Activated naive CD4-positive, alpha-beta T cell treated with anti-CD3 and anti-CD28 coated beads for 36 hours (primary cell): Measurements from ENCODE around the gene ACTN4. TPM values are rescaled to one million over a fixed set of nuclear protein-coding genes. Genes with fewer than 3 reads are reported as not detected.

Experiments
- CTCF ChIA-PET: fragments of 350-600 bp; sonication (Branson Sonifier 250); formaldehyde crosslinking; loops from one replicate; lab custom pipeline; 2021; ENCODE audit warnings: antibody characterized with exemption; lab: Charles Lee
- DNase-seq: peaks from one replicate; pipeline ENCODE4 v3.0.0-alpha.2; 2020
- H3K27ac Mint-ChIP-seq: one replicate; pipeline ENCODE4 v1.8.0; 2021; ENCODE audit warnings: mild to moderate bottlenecking, mixed read lengths
- H3K27me3 Mint-ChIP-seq: one replicate; pipeline ENCODE4 v1.8.0; 2021; ENCODE audit warnings: low read depth, mixed read lengths
- H3K36me3 Mint-ChIP-seq: one replicate; pipeline ENCODE4 v1.8.0; 2021; ENCODE audit warnings: low read depth, mixed read lengths
- H3K4me1 Mint-ChIP-seq: one replicate; pipeline ENCODE4 v1.8.0; 2021; ENCODE audit warnings: low read depth, mixed read lengths
- H3K4me3 Mint-ChIP-seq: one replicate; pipeline ENCODE4 v1.8.0; 2021; ENCODE audit warnings: mild to moderate bottlenecking, moderate library complexity, mixed read lengths
- H3K9me3 Mint-ChIP-seq: one replicate; pipeline ENCODE4 v1.8.0; 2021; ENCODE audit warnings: mixed read lengths
- intact Hi-C: fragments of 100-400 bp; cut with micrococcal nuclease; formaldehyde crosslinking; loops from one replicate; pipeline ENCODE4 v1.15.1; 2023
- total RNA-seq, 2 experiments: library from RNA; stranded (reverse); gene quantifications; one replicate each; pipeline ENCODE4 v1.2.3, GENCODE V29; 2021

Gene ACTN4
- total RNA-seq, 2 experiments from 2014 or later: 117 to 119 TPM

DNA sequence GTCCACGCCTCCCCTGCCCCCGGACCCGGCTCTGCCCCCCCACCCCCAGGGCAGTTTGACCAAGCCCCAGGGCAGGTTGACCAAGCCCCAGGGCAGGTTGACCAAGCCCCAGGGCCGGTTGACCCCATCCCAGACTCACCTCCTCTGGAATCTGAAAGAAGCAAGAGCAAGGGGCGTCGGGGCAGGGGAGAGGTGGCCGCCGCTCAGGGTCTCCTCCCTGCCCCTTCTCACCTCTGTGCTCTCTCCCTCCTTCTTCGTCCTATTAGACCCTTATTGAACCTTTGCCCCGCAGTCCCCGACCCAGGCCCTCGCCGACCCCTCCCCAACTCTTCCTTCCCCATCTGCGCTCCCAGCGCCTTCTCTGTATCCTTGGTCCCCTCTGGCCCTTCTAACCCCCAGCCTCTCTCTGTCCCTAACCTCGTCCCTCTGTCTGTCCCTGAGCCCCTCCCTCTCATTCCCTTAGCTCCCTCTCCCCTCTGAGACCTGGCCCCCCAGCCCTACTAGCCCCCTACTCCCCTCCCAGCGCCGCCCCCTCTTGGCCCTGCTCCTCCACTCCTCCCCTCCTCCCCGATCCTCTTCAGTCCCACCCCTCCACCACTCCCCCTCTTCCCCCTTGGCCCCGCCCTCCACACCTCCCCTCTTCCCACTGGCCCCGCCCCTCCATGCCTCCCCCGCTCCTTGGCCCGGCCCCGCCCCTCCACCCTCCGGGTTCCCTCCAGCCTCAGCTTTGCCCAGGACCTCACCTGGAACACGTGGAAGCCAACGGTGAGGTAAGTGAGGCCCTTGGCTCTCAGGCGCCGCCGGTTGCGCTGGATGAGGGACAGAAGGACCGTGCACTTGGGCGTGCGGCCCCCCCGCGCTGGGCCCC, 89.2 kb downstream of the ACTN4 start:
- CTCF ChIA-PET: no interaction called here
- Mint-ChIP-seq H3K27me3 (peaks cover 2% of the 10 kb centered on the region), H3K36me3 (no peaks in the 10 kb centered on the region), H3K9me3 (no peaks in the 10 kb centered on the region), H3K27ac (no peak overlapping the region), H3K4me3 (peak overlapping the region; percentile 59), H3K4me1 (peaks cover 22% of the 10 kb centered on the region)
- intact Hi-C loops: no loop called here
- DNase-seq: peak; percentile 70

DNA sequence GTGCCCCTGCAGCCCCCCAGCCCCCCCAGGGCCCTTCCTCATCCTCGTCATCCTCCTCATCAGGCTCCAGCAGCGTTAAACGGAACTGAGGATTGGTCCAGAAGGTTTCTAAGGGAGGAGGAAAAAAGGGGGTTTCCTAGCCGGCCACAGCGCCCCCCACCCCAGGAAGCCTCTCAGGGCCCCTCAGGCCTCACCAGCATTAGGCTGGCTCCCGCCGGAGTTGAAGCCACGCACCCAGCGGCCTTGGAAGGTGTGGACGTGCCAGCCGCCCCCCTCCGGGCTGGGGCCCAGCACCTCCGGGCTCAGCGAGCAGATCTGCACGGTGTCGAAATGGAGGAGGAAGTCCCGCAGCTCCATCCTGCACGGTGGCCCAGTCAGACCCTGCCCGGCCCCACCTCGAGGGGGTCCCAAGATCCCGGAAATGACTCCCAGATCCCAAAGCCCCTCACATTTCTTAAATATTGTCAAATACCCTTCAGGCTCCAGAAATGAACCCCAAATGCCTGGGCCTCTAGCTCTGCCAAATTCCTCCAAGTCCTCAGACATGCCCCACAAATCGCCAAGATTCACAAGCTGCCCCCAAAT, 89.9 kb downstream of the ACTN4 start:
- H3K27ac Mint-ChIP-seq: no peak overlapping the region
- CTCF ChIA-PET: no interaction called here

DNA sequence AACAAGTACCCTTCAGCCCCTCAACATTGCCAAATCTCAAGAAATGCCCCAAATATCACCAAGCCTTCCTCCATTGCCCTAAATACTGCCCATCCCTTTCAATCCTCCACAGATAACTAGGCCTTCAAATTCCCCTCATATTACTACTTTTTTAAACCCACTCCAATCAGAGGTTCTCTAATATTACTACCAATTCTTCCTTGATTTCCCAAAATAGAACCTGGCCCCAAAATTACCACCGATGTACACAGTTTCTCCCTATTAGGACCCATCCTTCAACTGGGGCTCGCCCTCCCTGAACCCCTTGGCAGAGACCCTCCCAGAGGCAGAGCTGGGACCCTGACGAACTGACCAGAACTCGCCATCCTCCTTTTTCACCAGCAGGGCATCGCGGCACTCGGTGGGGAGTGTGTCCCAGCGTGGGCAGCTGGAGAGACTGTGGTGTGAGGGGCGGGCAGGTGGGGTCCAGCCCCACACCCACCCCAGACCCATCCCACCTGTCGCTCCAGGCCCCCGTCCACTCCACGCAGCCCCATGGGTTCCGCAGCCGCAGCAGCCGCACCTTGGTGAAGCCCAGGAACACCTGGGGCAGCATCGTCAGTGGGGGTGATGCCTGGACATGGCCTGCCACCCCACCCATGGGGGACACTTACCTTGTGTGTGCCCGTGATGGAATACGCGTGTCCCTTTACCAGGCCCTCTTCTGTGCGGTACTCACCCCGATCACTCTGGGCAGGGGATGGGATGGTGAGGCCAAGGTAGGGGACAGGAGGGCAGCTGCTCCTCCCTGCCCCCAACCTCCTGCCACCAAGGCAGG, 90.7 kb downstream of the ACTN4 start:
- Mint-ChIP-seq H3K36me3 (no peaks in the 10 kb centered on the region), H3K27ac (no peak overlapping the region), H3K4me1 (peaks cover 22% of the 10 kb centered on the region), H3K27me3 (peaks cover 2% of the 10 kb centered on the region), H3K9me3 (no peaks in the 10 kb centered on the region), H3K4me3 (peak overlapping the region; percentile 26)
- intact Hi-C loops: no loop called here
- CTCF ChIA-PET: interaction anchor here (0.6 kb wide), 1 partner anchor 218 kb away, joined by 4 read pairs; no protein-coding TSS in a partner anchor
- DNase-seq: no peak

More for the DNA sequence above, 89.9 kb downstream of the ACTN4 start:
- Mint-ChIP-seq H3K9me3 (no peaks in the 10 kb centered on the region), H3K27me3 (peaks cover 2% of the 10 kb centered on the region), H3K4me3 (peak overlapping the region; percentile 42), H3K4me1 (peaks cover 22% of the 10 kb centered on the region), H3K36me3 (no peaks in the 10 kb centered on the region)
- DNase-seq: no peak
- intact Hi-C loops: no loop called here

DNA sequence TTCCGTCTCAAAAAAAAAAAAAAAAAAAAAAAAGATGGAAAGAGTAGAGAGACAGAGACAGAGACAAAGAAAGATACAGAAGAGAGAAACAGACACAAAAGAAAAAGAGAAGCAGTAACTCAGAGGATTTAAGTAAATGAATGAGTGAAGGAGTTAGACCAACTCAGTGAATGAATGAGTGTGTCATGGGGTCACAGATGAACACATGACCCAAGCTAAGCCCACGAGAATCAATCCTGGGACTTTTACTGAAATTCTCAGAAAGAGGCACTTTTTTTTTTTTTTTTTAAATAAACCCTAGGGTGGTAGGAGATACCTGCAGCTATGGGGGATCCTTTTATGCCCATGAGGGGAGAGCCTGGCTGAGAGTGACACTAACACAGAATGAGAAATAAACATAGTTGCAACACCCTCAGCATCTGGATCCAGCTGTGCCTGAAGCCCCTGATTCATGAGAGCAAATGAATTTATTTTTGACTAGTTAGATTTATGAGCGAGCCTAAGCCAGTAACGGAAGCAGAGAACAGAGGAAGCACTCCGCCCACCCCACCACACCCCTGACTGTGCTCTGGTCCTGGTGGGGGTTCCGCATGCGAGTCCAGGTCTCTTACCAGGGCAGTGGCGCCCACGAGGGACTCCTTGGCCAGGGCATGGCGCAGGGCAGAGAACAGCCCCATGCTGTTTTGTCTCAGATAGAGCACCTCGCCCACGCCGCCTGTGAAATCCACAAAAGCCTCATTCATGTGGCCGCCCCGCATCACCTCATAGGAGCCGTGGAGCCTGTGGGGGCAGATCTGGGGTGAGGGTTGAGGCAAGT, 92.2 kb downstream of the ACTN4 start:
- H3K4me3 Mint-ChIP-seq: no peak overlapping the region
- no peaks in the 10 kb centered on the region for H3K9me3 Mint-ChIP-seq
- CTCF ChIA-PET: interaction anchor here (0.7 to 1.4 kb wide), 2 partner anchors 9 to 101 kb away, joined by 3 to 9 read pairs; no protein-coding TSS in a partner anchor
- no peaks in the 10 kb centered on the region for H3K36me3 Mint-ChIP-seq
- no peak overlapping the region for H3K27ac Mint-ChIP-seq
- intact Hi-C loops: no loop called here
- no peak for DNase-seq
- peaks cover 2% of the 10 kb centered on the region for H3K27me3 Mint-ChIP-seq
- peaks cover 17% of the 10 kb centered on the region for H3K4me1 Mint-ChIP-seq

DNA sequence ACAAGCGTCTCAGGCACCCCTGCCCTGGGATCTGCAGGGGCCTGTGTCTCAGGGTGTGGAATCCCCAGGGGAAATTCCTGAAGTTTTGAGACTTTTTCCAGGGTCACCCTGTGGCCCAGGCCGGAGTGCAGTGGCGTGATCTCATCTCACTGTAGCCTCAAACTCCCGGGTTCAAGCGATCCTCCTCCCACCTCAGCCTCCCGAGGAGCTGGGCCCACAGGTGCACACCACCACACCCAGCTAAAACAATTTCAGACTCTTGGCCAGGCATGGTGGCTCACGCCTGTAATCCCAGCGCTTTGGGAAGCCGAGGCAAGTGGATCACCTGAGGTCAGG, 92.8 kb downstream of the ACTN4 start:
- no peaks in the 10 kb centered on the region for H3K36me3 Mint-ChIP-seq
- peaks cover 12% of the 10 kb centered on the region for H3K4me1 Mint-ChIP-seq
- H3K4me3 Mint-ChIP-seq: no peak overlapping the region
- CTCF ChIA-PET: interaction anchor here (0.7 to 1.4 kb wide), 2 partner anchors 9 to 102 kb away, joined by 3 to 9 read pairs; no protein-coding TSS in a partner anchor
- no peak overlapping the region for H3K27ac Mint-ChIP-seq
- DNase-seq: peak; percentile 1
- peaks cover 2% of the 10 kb centered on the region for H3K27me3 Mint-ChIP-seq
- intact Hi-C loops: no loop called here
- no peaks in the 10 kb centered on the region for H3K9me3 Mint-ChIP-seq

DNA sequence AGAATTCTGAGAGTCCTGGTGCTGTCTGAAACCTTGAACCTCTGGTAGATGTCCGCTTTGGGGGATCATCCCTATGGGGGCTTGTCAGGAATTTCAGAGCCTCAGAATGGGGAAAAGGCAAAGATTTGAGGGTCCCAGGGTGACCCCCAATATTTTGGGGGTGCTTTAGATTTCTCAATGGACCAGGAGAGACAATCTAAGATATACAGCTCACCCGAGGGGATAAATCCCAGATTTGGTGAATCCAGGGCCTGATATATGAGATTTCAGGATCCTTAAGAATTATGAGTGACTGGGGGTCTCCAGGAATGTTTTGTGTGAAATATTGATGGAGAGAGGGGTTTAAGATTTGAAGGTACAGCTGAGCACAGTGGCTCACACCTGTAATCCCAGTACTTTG, 93.5 kb downstream of the ACTN4 start:
- intact Hi-C loops: no loop called here
- Mint-ChIP-seq H3K27me3 (peaks cover 2% of the 10 kb centered on the region), H3K9me3 (no peaks in the 10 kb centered on the region), H3K27ac (no peak overlapping the region), H3K4me1 (peaks cover 10% of the 10 kb centered on the region), H3K36me3 (no peaks in the 10 kb centered on the region), H3K4me3 (no peak overlapping the region)
- DNase-seq: no peak
- CTCF ChIA-PET: interaction anchor here (0.6 kb wide), 1 partner anchor 108 kb away, joined by 4 read pairs; no protein-coding TSS in a partner anchor

DNA sequence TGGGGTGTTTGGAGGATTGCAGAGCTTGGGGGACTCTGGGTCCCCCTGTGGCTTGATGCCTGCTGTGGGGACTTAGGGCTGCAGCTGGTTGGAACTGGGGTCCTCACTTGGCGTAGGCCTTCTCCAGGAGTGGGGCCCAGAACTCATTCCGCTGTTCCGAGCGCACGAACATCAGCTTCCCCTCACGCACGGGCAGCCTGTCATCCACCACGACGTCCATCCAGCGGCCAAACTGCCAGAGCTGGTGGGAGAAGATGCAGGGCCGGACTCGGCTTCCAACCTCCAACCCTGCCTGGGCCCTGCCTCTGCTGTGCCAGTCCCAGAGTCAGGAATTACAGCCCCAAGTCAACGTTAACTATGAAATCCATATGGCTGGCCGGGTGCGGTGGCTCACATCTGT, 94.2 kb downstream of the ACTN4 start:
- CTCF ChIA-PET: no interaction called here

DNA sequence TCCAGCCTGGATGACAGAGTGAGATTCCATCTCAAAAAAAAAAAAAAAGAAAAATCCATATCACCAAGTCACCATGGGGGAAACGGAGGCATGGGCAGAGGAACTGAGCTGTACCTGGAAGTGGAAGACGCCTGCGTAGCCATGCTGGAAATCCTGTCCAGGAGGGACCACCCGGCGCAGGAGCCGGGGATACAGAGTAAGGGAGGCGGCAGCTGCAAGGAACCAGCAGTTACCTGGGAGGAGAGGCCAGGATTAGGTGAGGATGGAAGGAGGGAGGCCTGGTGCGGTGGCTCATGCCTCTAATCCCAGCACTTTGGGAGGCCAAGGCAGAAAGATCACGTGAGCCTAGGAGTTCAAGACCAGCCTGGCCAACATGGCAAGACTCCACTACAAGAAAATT, 94.8 kb downstream of the ACTN4 start:
- H3K4me1 Mint-ChIP-seq: peaks cover 6% of the 10 kb centered on the region
- H3K36me3 Mint-ChIP-seq: no peaks in the 10 kb centered on the region
- peaks cover 2% of the 10 kb centered on the region for H3K27me3 Mint-ChIP-seq
- no peak for DNase-seq
- CTCF ChIA-PET: no interaction called here
- intact Hi-C loops: no loop called here
- no peaks in the 10 kb centered on the region for H3K9me3 Mint-ChIP-seq
- H3K4me3 Mint-ChIP-seq: no peak overlapping the region
- H3K27ac Mint-ChIP-seq: no peak overlapping the region

More for the DNA sequence above, 94.2 kb downstream of the ACTN4 start:
- Mint-ChIP-seq H3K36me3 (no peaks in the 10 kb centered on the region), H3K27me3 (peaks cover 2% of the 10 kb centered on the region), H3K9me3 (no peaks in the 10 kb centered on the region), H3K4me3 (no peak overlapping the region), H3K4me1 (peaks cover 6% of the 10 kb centered on the region), H3K27ac (no peak overlapping the region)
- no peak for DNase-seq
- intact Hi-C loops: no loop called here

DNA sequence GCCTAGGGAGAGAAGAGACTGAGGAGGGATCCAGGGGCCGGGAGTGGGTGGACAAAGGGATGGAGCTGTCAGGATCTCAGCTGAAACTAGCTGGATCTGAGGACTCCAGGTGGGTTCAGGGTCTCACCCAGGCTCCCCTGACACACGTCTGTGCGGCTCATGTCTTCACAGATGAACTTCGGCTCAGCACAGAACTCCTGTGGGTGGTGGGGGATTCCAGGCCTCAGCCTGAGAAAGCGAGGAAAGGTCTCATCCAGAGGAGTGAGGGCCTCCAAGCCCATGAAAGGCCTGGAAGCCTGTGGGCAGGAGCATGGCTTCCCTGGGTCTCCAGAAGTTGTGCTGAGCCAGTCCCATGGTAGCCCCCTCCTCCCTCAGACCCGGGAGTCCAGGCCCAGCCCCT, 95.5 kb downstream of the ACTN4 start:
- no peak for DNase-seq
- CTCF ChIA-PET: no interaction called here
- Mint-ChIP-seq H3K36me3 (no peaks in the 10 kb centered on the region), H3K27ac (no peak overlapping the region), H3K27me3 (no peaks in the 10 kb centered on the region), H3K9me3 (no peaks in the 10 kb centered on the region), H3K4me1 (peaks cover 3% of the 10 kb centered on the region), H3K4me3 (no peak overlapping the region)
- intact Hi-C loops: no loop called here

DNA sequence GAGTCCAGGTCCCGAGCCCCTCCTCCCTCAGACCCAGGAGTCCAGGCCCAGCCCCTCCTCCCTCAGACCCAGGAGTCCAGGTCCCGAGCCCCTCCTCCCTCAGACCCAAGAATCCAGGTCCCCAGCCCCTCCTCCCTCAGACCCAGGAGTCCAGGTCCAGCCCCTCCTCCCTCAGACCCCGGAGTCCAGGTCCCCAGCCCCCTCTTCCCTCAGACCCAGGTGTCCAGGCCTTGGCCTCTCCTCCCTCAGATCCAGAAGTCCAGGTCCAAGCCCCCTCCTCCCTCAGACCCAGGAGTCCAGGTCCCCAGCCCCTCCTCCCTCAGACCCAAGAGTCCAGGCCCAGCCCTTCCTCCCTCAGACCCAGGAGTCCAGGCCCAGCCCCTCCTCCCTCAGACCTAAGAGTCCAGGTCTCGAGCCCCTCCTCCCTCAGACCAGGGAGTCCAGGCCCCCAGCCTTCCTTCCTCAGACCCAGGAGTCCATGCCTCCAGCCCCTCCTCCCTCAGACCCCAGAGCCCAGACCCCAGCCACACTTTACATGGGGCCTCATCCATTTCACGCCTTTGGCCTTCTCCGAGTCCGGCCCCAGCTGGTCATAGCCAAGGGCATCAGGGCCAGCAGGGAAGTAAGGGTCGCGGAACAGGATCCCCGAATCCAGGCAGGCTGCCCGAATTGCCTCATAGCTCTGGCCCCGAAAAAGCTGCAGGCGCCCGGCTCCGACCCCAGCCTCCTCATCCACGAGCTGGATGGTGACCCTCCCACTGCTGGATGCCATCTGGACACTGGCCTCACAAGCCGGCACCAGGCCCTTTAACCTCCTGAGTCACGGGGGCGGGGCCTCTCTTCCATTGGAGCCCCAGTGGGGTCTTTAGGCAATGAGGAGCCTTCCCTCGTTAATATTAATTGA, 96.2 kb downstream of the ACTN4 start:
- Mint-ChIP-seq H3K36me3 (no peaks in the 10 kb centered on the region), H3K27ac (no peak overlapping the region), H3K27me3 (no peaks in the 10 kb centered on the region), H3K4me1 (peaks cover under 1% of the 10 kb centered on the region), H3K4me3 (no peak overlapping the region), H3K9me3 (no peaks in the 10 kb centered on the region)
- no peak for DNase-seq
- intact Hi-C loops: no loop called here
- CTCF ChIA-PET: interaction anchor here (0.5 kb wide), 1 partner anchor 263 kb away, joined by 4 read pairs; no protein-coding TSS in a partner anchor

DNA sequence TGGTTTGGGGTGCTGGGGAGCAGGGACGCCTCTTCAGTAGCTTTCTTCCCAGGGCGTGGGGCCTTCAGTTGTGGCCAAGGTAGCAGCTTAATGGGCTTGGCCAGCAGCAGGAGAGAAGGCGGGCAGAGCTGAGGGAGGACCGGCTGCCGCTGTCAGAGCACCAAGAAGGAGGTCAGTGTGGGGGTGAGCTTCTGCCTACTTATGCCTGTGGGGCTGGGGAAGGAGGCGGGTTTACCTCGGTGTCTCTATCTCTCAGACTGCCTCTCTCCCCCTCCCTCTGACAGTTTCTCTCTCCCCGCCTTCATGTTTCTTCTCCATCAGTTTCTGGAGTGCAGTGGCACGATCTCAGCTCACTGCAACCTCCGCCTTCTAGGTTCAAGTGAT, 96.8 kb downstream of the ACTN4 start, which contains the start of gene CAPN12:
Gene CAPN12 (minus strand): TSS at position 177 of the 384 bp plus-strand sequence. CDS start 309 bp downstream, outside the sequence.
- intact Hi-C loops: no loop called here
- H3K4me3 Mint-ChIP-seq: no peak within 1 kb of the TSS
- no peaks in the 10 kb centered on the region for H3K36me3 Mint-ChIP-seq
- DNase-seq: no peak
- H3K27ac Mint-ChIP-seq: no peak within 1 kb of the TSS
- CTCF ChIA-PET: interaction anchor here (0.5 kb wide), 1 partner anchor 262 kb away, joined by 4 read pairs; no protein-coding TSS in a partner anchor
- H3K4me1 Mint-ChIP-seq: no peaks in the 10 kb centered on the region
- no peaks in the 10 kb centered on the region for H3K9me3 Mint-ChIP-seq
- no peaks in the 10 kb centered on the region for H3K27me3 Mint-ChIP-seq
